HG03045 (cell line): ENCODE measurements around the gene C14orf93.
A peak's percentile ranks its signal among the peaks of the same experiment; 100 is the strongest.

Source experiments
- ATAC-seq: cut with Tn5 transposase; IDR thresholded peaks from one replicate; pipeline ENCODE4 v1.9.1; 2021; ENCODE audit warnings: mild to moderate bottlenecking, moderate library complexity; ENCODE audit not compliant: unreplicated experiment

Gene C14orf93

DNA sequence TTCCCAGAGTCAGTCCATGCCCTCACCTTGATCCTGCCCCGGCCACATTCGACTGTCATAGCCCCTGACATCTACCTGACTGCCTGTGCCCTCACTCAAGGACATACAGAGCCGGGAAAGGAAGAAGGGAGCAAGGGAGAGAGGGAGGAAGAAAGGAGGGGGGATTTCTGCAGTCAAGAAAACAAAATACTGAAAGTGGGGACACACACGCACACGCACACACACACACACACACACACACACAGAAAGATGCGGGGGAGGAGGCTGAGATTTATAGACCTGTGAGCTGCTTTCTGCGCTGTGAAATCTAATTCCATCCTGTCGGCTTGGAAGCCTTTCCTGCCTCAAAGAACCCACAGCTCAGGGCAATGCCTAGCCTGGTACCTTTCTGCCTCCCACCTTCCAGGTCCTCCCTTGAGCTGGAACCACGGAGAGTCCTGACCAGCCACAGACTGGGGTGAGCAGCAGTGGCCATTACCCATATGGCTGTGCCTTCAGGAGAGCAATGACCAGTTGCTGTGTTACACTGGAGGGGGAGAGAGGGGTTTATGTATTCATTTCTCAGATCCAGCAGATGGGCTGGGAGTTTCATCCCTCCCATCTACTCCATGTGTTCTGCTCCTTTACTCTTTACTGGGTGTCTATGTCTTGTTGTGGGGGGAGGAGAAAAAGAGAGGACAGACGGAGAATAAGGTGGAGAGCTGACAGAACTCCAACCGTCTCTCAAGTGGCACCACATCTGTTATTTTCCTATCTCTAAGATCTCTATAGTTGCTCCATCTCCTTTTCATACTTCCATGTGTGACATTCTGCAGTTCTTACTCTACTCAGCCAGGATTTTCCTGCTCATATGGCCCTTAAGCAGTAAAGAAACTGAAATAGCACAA lies 12.9 kb downstream of the C14orf93 start:
- ATAC-seq, result no peak

DNA sequence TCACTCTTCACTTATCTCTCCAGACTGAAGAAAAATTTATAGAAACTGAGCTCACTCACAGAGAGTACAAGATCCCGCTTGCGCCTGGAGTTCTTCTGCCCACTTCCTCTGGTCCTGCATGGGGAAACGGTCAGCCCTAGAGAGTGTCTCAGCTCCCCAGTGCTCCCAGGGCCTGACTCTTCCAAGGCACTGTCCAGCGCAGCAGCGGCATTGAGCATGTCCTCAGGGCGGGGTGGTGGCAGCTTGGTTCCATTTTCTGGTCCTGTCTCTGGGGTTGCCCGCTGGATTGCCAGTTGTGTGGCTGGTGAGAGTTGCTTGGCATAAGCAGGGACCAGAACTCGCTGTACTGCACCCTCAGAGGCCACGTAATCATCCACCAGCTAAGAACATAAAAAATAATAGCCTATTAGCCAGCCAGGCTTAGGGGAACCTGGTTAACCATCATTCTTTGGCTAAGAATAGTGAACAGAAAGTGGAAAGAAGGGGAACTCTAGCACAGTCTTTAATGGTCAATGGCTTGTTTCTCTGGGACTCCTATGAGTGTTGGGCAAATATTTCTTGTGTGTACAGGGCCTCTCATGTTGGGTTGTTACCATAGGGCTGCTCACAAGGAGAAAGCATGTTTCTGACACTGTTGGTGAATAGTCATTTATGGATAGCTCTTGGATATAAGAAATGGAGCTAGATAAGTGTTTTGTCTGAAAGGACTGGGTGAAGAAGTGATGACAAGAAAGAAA lies 13.9 kb downstream of the C14orf93 start:
- no peak for ATAC-seq

DNA sequence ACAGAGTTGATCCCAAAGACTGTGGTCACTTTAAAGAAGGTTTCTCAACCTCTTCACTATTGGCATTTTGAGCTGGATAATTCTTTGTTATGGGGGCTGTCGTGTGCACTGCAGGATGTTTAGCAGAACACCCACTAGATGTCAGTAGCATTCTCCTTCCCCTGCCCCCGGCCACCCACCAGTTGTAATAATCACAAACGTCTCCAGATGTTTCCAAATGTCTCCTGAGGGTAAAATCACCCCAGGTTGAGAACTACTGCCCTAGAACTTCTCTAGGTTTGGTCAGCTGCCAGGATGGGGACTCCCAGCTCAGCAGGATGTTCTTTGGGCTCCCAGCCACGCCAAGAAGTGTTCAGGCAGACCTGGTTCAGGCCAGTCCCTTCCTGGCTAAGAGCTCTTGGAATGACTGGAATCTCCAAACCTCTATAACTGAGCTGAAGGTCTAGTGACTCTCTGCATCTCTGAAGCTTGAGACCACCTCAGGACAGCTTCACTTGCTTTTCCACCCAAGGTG lies 15.1 kb downstream of the C14orf93 start:
- ATAC-seq, result no peak

DNA sequence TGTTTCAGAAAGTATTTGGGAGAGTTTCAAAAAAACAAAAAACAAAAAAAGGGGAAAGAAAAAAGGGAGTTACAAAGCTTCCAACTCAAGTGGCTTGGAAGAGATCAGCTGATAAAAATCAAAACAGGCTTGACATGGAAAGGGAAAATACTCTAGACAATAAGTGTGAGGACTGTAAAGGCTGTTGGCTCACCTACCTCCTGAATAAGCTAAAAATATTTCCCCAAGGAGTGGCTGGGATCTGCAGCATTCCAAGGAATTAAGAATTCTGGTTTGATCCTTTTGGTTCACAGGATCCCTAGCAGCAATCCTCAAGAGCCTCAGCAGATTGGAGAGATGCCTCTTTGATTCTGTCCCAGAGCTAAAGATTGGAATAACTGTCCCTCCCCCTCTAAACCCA lies 16.4 kb downstream of the C14orf93 start:
- ATAC-seq, result no peak

DNA sequence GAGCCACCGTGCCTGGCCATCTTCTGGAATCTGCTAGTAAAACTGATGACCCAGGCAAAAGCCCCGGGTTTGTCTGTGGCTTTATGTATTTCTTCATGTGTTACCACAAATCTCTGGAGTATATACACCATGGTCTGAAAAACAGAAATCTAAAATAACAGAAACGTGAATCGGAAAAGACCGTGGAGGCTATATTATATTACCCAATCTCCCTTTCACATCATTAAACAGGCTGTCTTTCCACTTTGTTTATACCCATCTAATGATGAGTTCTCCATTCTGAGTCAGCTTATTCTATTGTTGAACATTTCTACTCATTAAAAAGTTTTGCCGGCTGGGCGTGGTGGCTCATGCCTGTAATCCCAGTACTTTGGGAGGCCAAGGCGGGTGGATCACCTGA lies 18.1 kb downstream of the C14orf93 start:
- ATAC-seq, result no peak

DNA sequence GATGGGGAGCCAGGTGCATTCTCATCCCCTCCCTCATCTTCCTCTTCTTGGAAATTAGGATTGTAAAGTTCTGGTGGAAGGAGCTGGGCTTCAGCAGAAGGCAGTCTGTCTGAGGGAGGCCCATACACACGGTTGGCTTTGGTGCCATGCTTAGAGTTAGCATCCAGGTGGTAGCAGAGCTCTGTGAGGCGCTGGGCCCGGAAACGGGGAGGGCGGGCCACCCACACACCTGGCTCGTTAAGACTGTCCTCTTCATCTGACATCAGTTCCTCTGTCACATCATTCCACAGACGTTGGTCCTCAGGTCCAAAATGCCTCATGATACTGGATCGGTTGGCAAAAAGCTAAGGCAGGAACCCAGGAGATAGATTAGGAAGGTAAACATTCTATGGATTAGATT lies 22.7 kb downstream of the C14orf93 start:
- no peak for ATAC-seq

DNA sequence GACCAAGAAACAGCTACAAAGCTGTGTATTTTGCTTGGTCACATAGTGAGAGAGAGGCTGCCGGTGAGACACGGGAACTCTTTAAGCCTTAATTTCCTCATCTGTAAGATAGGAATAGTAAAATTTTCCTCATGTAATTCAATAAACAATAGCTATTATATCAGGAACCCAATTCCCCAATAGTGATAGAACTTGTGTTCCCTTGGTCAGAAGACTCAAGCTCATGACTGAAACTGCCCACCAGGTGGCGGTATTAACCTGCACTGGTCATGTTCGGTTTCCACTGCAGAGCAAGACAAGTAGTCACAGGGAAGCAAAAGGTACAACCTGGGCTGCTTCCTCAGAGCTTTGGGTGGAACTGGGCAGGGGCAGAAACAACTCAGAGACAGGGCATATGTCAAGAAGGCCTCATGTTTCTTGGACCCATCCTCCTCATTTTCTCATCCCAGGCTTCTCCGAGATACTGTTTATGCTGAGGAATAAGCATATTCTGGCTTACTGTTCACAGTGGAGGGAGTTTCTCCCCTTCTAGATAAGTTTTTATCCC lies 23.4 kb downstream of the C14orf93 start:
- peak; percentile 55 for ATAC-seq

DNA sequence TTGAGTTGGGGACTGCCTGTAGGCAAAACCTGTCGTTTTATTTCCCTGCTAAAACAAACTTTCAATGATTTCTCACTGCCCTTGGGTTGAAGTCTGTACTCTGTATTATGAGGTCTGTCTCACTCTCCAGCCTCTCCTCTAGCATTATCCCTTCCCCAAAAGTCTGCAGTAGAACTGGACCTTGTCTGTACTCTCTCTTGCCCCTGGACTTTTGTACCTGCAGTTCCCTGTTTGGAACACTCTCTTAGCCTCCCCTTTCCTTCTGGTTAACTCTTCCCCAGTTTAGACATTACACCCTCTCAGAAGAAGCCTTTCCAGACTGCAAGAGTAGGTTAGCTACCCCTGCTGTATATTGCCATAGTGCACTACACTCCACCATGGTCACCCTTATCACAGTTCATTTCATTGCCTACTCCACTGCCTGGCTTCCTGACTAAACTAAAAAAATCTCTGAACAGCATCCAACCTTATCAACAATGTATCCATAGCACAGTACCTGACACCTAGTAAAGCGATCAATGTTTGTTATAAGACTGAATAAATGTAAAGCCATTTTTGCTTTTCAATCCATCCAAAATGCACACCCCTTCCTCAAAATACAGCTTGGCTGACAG lies 23.9 kb downstream of the C14orf93 start:
- no peak for ATAC-seq

DNA sequence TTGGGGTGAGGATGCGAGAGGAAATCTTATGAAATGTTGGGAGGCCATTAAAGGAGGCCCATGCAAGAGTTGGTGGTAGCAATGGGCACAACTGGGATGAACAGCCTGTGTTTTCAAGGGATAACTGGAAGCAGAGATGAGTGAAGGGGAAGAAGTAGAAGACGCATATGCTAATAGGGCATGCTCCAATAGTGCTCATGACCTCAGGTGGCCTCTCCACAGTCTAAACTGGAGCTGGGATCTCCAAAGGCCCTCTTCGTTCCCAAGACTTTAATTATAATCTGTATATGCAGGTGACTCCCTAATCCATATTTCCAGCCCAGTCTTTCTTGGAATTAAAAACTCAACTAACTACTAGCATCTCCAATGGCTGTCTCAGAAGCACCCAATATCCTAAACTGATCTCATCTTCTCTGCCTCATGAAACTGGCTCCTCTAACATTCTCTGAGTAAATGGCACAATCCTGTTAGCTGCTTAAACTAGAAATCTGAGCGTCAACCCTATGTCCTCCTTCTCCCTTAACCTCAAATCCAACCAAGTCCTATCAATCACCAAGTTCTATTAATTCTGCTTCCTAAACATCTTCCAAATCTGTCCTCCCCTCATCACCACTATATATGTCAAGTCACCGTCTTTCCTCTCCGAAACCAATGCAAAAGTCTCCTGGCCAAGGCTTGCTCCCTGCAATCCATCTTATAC lies 24.8 kb downstream of the C14orf93 start:
- no peak for ATAC-seq

DNA sequence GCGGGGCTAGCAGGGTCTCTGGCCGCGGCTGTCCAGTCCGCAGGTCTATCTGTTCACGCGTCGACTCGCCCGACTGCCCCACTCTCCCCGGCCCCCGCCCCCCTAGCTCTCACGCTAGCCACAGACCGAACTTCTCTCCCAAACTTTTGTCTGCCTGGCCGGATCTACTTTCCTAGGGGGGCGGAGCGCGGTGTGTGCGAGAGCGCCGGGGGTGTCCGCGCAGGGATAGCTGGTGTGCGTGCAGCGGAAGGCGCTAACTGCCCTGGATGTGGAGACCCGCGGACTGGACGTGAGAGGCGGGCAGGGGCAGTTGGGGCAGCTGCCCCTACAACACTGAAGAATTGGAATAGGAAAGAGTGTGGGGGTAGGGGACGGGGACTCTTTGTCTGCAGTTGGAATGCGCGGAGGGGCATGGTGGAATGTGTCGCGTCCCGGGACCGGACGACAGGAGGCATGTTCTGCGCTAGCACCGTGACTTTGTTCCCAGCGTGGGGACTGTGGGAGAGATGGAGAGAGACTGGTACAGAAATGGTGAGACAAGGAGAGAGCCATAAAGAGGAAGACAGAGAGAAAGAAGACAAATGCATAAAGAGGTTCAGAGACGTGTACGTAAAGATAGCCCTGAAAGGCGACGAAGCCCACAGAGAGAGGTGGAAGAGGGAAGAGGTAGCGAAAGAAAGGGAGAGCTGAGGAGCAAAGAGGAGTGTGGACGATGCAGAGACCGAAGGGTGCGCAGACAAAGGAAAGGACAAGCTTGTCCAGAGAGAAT lies 27.3 kb downstream of the C14orf93 start, which contains the start of gene AJUBA:
Gene AJUBA, minus strand, starts transcription at position 75 of the 769 bp plus-strand sequence. CDS start 285 bp downstream, outside the sequence.
- ATAC-seq, result no peak

DNA sequence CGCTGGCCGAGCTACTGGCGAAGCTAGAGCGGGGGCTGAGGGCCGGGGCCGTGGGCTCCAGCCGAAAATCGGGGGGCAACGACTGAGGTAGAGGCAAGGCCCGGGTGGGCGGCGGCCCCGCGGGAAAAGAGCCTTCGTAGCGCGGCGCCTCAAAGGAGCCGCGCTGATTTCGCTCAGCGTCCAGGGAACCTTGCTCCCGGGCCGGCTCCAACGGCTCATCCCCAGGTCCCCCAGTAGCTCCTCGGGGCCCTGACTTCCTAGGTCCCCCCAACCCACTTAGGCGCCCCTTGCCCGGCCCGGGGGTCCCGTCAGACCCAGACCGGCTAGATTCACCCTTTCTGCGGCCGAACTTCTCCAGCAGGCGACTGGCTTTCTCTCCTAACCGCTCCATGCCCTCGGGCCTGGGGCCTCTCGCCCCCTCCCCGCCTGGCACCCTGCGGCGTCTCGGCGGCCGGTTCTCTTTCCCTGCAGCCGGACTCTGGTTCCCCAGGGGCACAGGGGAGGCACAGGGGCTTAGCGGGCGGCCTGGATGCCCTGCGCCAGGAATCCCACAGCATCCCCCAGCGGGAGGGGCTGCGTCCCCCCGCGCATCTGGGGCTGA lies 28.0 kb downstream of the C14orf93 start:
- ATAC-seq, result no peak

DNA sequence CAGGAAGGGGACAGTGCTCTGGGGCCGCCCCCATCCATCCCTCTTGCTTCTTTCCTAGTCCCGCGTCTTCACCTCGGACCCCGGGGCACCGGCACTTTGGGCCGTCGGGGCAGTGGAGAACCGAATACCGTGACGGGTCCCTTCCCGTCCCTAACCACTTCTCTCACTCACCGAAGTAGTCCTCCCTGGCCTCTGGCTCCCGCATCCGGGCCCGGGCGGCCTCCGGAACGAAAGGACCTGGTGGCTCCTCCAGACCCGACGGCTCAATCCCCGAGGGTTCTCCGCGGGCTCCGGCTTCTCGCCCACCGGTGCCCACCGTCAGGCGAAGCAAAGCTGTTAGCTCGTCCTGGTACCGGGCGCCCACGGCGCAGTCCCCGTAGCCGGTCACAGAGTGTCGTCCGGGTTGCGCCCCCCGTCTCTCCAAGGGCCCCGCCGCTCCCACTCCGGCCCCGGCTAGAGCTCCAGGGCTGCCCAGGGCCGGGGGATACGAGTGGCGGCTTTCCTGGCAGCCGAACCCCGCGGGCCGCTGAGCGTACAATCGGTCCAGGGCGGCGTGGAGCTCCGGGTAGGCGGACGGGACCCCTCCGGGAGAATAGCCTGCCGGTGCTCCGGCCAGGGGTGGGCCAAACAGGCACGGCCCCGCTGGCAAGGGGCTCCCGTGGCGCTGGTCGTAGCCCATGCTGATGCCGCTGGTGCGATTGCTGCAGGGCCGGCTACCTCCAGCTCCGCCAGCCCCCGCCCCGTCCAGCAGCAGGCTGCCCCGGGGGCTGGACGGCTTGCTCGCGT lies 28.7 kb downstream of the C14orf93 start:
- ATAC-seq, result no peak

DNA sequence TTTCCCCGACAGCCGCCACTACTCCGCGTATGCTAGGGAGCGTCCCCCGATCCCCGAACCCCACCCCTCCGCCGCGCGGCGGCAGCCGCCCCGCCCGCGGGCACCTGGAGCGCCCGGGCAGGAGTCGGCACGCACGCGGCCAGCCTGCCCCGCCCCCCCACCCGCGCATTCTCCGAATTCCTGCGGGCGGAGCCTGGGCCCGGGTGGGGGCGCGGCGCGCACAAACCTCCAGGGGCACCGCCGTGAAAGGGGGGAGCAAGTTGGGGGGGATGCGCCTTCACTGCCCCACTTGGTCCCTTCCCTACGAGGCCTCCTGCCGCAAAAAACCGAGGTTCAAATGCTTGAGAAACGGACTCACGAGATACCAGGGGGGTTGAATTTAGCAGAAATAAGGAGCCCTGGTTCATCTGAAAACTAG lies 29.3 kb downstream of the C14orf93 start:
- ATAC-seq, result no peak

DNA sequence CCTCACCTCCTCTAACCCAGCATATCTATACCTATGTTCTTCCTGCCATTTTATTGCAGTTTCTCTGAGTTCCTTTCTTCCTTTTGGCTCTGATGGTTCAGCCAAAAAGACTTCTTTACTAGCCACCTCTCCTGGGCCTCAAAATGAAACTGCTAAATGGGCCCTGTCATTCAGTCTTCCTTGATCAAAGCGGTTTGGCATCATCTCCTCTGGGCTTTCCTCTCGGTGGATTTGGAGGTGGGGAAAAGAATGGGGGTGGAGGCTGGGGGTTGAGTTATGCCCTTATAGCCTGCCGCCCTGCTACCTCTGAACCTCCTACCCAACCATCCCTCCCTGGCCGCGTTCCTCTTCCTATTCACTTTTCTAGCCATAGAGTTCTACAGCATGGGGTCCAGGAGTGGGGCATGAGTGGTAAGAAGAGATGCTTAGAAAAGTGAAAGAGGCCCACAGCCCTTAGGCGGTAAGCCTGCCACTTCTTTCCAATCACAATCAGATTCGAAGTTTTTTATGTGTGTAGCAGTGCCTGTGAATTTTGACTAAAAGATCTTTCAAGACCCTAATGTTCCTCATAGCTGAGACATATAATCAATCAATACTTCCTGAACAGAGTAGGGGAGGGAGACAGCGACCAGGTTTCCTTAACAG lies 30.1 kb downstream of the C14orf93 start:
- ATAC-seq, result no peak

DNA sequence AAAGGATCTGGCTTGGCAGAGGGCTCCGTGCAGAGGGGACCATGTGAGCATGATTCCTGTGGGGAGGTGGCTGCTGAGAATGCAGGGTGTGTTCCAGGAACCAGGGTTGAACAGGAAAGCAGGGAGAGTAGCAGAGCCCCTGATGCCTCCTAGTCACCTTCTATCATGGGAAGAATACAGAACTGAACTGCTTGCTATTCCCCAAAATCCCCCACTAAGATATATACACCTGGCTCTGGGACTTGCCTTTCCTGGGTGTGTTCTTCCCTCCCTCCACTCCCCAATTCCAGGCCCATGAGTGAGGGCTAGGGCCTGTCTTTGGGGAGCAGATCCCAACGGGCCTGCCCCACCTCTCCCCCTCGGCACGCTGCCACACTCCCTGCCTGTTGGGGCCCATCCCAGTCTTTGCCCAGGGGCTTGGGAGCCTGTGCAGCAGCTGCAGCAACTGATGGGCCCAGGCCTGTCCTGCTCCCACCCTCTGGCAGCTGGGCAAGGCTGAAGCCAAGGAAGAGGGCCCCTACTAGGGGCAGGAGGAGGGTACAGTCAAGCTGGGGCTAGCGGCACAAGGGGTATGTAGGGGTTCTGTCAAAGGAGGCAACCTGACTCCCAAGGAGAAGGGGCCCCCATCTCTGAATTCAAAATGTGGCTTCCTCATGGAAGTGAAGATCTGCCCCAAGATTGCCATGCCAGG lies 30.8 kb downstream of the C14orf93 start:
- no peak for ATAC-seq

DNA sequence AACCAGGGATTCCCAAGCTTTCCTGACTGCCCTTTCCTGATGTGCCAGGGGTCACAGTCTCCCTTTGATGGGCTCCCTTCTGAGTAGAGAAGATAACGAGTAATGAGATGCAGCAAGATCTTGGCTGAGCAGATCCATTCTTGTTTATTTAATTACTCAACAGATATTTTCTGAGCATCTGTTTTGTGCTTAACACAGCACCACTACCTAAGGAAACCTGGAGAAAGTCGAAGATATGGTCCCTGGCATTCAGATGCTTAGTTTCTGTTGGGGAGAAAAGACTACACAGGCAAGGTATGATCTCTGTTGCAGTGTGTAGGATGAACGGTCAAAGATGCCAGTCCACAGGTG lies 31.5 kb downstream of the C14orf93 start:
- no peak for ATAC-seq

DNA sequence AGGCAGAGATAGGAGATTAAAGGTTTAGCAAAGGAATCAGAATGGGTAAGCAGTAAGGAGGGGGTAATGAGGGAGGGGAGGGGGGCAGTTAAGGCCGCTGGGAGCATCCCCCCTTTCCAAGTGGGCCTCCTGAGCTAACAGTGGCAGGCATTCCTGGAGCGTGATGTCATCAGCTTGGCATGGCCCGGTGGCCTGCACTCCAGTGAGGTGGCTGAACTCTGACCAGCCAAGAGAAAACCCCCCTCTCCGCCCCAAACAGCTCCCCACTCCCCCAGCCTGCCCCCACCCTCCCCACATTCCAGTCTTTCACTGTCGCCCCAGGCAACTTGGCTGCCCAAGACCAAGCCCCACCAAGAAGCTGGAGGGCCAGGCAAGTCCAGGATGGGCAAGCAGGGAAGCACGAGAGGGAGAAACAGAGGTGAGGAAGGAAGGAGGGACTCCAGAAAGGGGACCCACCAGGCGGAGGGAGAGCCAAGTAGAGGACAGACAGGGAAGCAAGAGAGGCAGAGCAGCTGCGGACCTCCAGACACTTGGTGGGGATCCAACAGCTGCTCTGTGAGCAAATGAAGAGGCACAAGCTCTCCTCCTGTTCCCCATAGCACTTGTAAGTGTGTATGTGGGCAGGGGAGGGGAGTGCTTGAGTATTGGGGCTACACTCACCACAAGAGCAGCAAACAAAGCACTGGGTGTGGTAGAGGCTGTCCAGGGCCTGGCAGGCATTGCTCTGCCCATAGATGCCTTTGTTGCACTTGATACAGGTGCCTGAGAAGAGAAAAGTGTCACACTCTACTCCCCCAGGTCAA lies 32.1 kb downstream of the C14orf93 start:
- ATAC-seq, result no peak
